Measurements from ENCODE around the gene AKAP13. TPM values are rescaled to one million over a fixed set of nuclear protein-coding genes. Genes with fewer than 3 reads are reported as not detected.

Gene AKAP13
- total and polyA plus RNA-seq, 9 donors: 45.3 to 190 (median 98.6) TPM

- WGBS, 3 donors: 64 to 83% (median 65%) methylated on average over 6 of the region's 6 CpGs
- no peak for TF ChIP-seq POLR2A (IDR thresholded peaks at IDR 0.05)
- TF ChIP-seq EP300 (IDR thresholded peaks at IDR 0.05): no peak
- TF ChIP-seq CTCF (IDR thresholded peaks at IDR 0.05): no peak
- no peak for DNase-seq
- Histone ChIP-seq H3K36me3 (no peaks in the 10 kb centered on the region), H3K27ac (no peak overlapping the region), H3K4me3 (no peak overlapping the region), H3K27me3 (no peaks in the 10 kb centered on the region), H3K4me1 (ENCODE audit: insufficient read depth) (peaks cover 6% of the 10 kb centered on the region), H3K9me3 (no peaks in the 10 kb centered on the region)
- intact Hi-C loops (cut with DNase I): no loop called here
These were observed 303.8 kb downstream of the AKAP13 start for GRCh38 chr15:85684174-85684710.

- no peaks in the 10 kb centered on the region for H3K27me3 ChIP-seq
- H3K4me3 ChIP-seq: no peak overlapping the region
- H3K36me3 ChIP-seq: no peaks in the 10 kb centered on the region
- WGBS, 3 donors: 19 to 50% (median 26%) methylated on average over 9 of the region's 9 CpGs
- TF ChIP-seq EP300 (IDR thresholded peaks at IDR 0.05) (no peak), POLR2A (IDR thresholded peaks at IDR 0.05) (no peak), CTCF (IDR thresholded peaks at IDR 0.05) (no peak)
- no peaks in the 10 kb centered on the region for H3K9me3 ChIP-seq
- no peak overlapping the region for H3K27ac ChIP-seq
- no peak for DNase-seq
- intact Hi-C loops (cut with DNase I): no loop called here
- peaks cover 8% of the 10 kb centered on the region for H3K4me1 ChIP-seq (ENCODE audit: insufficient read depth)
These were observed 305.0 kb downstream of the AKAP13 start for GRCh38 chr15:85685356-85685755.

- 93 to 95% (median 93%) methylated on average over 2 of the region's 2 CpGs for WGBS, 3 donors
- no peak overlapping the region for H3K27ac ChIP-seq
- no peaks in the 10 kb centered on the region for H3K36me3 ChIP-seq
- no peak for TF ChIP-seq EP300 (IDR thresholded peaks at IDR 0.05)
- no peak for TF ChIP-seq CTCF (IDR thresholded peaks at IDR 0.05)
- TF ChIP-seq POLR2A (IDR thresholded peaks at IDR 0.05): no peak
- H3K9me3 ChIP-seq: no peaks in the 10 kb centered on the region
- H3K4me1 ChIP-seq (ENCODE audit: insufficient read depth): peaks cover 11% of the 10 kb centered on the region
- H3K4me3 ChIP-seq: no peak overlapping the region
- no peaks in the 10 kb centered on the region for H3K27me3 ChIP-seq
- intact Hi-C loops (cut with DNase I): no loop called here
- no peak for DNase-seq
These were observed 306.9 kb downstream of the AKAP13 start for GRCh38 chr15:85687329-85687728.

GRCh38 chr15:85688711-85689110 is 308.3 kb downstream of the AKAP13 start:
- H3K27me3 ChIP-seq: no peaks in the 10 kb centered on the region
- no peak for DNase-seq
- intact Hi-C loops (cut with DNase I): no loop called here
- 21 to 39% (median 27%) methylated on average over 3 of the region's 3 CpGs for WGBS, 3 donors
- no peaks in the 10 kb centered on the region for H3K36me3 ChIP-seq
- H3K27ac ChIP-seq: no peak overlapping the region
- H3K4me3 ChIP-seq: no peak overlapping the region
- TF ChIP-seq CTCF (IDR thresholded peaks at IDR 0.05): no peak
- no peak for TF ChIP-seq EP300 (IDR thresholded peaks at IDR 0.05)
- no peak for TF ChIP-seq POLR2A (IDR thresholded peaks at IDR 0.05)
- H3K9me3 ChIP-seq: no peaks in the 10 kb centered on the region
- H3K4me1 ChIP-seq (ENCODE audit: insufficient read depth): peaks cover 12% of the 10 kb centered on the region

All from ovary (tissue), 9 donors.